Ishikawa (cell line): ENCODE results near the gene CUBN.

ENCODE experiments used
- CEBPB ChIP-seq: IDR thresholded peaks from 2 replicates; pipeline ENCODE4 v1.6.1; 2012
- CREB1 ChIP-seq: IDR thresholded peaks from 2 replicates; pipeline ENCODE4 v1.6.1; 2012; ENCODE audit warnings: low read depth
- EGR1 ChIP-seq: IDR thresholded peaks from 2 replicates; pipeline ENCODE4 v1.6.1; 2012
- EP300 ChIP-seq: IDR thresholded peaks from 2 replicates; pipeline ENCODE4 v1.6.1; 2012; ENCODE audit warnings: borderline replicate concordance
- FOXM1 ChIP-seq: IDR thresholded peaks from 2 replicates; pipeline ENCODE4 v1.6.1; 2012; ENCODE audit warnings: low read depth, borderline replicate concordance
- NFIC ChIP-seq: IDR thresholded peaks from 2 replicates; pipeline ENCODE4 v1.6.1; 2012
- RAD21 ChIP-seq: IDR thresholded peaks from 2 replicates; pipeline ENCODE4 v1.6.1; 2012; ENCODE audit warnings: low read depth
- REST ChIP-seq: IDR thresholded peaks from 2 replicates; pipeline ENCODE4 v1.6.1; 2012; ENCODE audit warnings: low read depth, mild to moderate bottlenecking
- TAF1 ChIP-seq: IDR thresholded peaks from 2 replicates; pipeline ENCODE4 v1.6.1; 2012; ENCODE audit warnings: low read depth, mild to moderate bottlenecking
- TCF12 ChIP-seq: IDR thresholded peaks from 2 replicates; pipeline ENCODE4 v1.6.1; 2012; ENCODE audit warnings: low read depth
- TEAD4 ChIP-seq: IDR thresholded peaks from 2 replicates; pipeline ENCODE4 v1.6.1; 2012
- USF1 ChIP-seq: IDR thresholded peaks from 2 replicates; pipeline ENCODE4 v1.6.1; 2012
- YY1 ChIP-seq: IDR thresholded peaks from 2 replicates; pipeline ENCODE4 v1.6.1; 2012; ENCODE audit warnings: low read depth
- ZBTB7A ChIP-seq: IDR thresholded peaks from 2 replicates; pipeline ENCODE4 v1.6.1; 2012; ENCODE audit warnings: low read depth
- TF ChIP-seq, protein P1 (sequence below): IDR thresholded peaks from 2 replicates; pipeline ENCODE4 v1.6.1; 2012

Gene CUBN

DNA sequence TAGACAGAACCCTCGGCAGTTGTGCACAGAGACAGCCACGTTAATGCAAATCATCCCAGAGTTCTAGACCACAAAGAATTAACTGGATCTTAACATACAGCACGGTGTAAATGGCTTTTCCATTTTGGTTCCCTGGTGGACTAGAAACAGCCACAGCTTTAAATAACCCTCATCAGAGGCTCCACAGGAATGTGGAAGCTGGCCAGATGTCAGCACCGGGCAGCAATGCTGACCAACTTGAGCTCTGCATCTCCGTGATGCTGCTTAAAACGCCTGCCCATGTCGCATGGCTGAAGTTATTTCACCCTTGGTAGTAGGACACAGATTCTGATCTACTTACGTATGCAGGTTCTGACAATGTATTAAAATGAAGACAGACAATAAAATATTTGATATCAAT is 336.9 kb downstream of the CUBN start:
- no peak for TF ChIP-seq REST
- TF ChIP-seq EP300, result no peak

- TF ChIP-seq FOXM1 (no peak), TAF1 (no peak), TEAD4 (no peak), CREB1 (no peak), REST (no peak), NFIC (no peak), ZBTB7A (no peak)
- TF ChIP-seq, protein P1, sequence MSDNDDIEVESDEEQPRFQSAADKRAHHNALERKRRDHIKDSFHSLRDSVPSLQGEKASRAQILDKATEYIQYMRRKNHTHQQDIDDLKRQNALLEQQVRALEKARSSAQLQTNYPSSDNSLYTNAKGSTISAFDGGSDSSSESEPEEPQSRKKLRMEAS, result no peak
Observed at GRCh38 chr10:16789765-16790164, 339.8 kb downstream of the CUBN start.

DNA sequence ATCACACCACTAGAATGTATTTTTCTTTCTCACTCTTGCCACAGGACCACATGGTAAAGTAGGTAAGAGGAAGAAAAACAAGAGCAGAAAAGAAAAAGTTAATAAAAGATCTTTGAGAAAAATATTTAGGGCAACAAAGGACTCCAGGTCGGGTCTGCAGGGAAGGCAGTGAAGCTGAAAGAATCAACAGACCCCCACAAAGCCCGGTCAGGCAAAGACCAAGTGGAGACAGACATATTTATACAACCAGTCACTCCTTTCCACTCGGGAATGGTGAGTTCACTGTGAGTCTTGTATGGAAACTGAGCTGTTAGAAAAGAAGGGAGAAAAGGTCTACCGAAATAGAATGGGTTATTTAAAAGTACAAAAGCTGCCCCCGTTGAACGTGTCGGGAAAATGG is 340.4 kb downstream of the CUBN start:
- TF ChIP-seq CEBPB (no peak), TEAD4 (no peak), USF1 (no peak), TAF1 (no peak), ZBTB7A (no peak), NFIC (no peak), RAD21 (no peak), EGR1 (no peak), CREB1 (no peak), TCF12 (no peak), REST (no peak), FOXM1 (no peak), EP300 (no peak), YY1 (no peak)
- TF ChIP-seq, protein P1, result no peak

DNA sequence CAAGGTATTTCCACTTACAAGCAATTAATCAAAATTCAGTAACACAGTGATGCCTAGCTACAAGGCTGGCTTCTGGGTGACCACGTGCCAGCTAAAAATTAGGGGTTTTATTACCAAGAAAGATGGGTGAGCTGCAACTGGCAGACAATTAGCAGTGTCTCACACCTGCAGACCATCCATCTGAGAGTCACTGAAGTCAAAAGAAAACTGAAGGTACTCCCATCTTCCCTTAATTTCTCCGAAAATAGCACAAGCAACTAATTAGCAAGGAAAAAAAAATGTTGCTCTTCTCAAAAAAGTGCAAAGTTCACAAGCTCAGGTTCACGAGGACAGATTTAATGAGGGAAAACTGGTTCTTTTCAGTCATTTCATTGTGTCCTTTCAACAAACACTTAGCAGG is 340.8 kb downstream of the CUBN start:
- TF ChIP-seq TCF12, result no peak
- no peak for TF ChIP-seq NFIC
- no peak for TF ChIP-seq YY1
- no peak for TF ChIP-seq RAD21
- no peak for TF ChIP-seq EGR1
- no peak for TF ChIP-seq USF1
- TF ChIP-seq CEBPB, result no peak

DNA sequence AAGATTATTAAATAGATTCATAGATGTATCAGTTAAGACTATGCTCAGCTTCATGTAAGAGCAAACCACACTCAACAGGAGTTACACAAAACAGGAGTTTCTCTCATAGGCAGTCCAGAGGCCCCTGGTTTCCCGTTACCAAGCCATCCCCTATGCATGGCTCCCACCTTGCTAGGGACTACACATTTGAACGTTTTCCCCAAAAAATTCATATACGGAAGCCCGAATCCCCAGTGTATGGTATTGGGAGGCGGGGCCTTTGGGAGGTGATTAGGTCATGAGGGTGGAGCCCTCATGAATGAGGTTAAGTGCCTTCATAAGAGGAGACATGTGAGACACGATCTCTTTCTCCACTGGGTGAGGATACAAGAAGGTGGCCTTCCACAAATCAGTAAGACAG is 341.5 kb downstream of the CUBN start:
- TF ChIP-seq, protein P1, result no peak
- no peak for TF ChIP-seq EGR1
- TF ChIP-seq RAD21, result no peak
- TF ChIP-seq TEAD4, result no peak
- TF ChIP-seq NFIC, result no peak
- no peak for TF ChIP-seq YY1
- no peak for TF ChIP-seq CREB1
- no peak for TF ChIP-seq TCF12
- no peak for TF ChIP-seq FOXM1
- TF ChIP-seq USF1, result no peak
- no peak for TF ChIP-seq ZBTB7A
- no peak for TF ChIP-seq REST
- TF ChIP-seq CEBPB, result no peak
- no peak for TF ChIP-seq TAF1
- no peak for TF ChIP-seq EP300
